GM21576 (cell line): Measurements from ENCODE around the gene MIGA2.

Experiments used
- ATAC-seq: cut with Tn5 transposase; IDR thresholded peaks from one replicate; pipeline ENCODE4 v1.9.1; 2021; ENCODE audit warnings: mild to moderate bottlenecking, moderate library complexity; ENCODE audit not compliant: unreplicated experiment

MIGA2 gene

DNA sequence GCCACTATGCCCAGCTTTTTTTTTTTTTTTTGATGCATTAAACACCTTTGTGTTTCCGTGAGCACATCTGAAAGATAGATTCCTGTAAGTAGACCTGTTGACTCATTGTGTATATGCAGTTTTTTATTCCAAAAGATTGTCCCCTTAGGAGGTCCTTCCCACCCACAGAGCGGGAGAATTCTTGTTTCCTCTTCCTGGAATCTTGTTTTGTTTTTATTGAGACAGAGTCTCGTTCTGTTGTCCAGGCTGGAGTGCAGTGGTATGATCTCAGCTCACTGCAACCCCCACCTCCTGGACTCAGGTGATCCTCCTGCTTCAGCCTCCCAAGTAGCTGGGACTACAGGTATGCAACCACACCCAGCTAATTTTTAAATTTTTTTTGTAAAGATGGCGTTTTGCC, 82.4 kb downstream of the MIGA2 start:
- no peak for ATAC-seq

DNA sequence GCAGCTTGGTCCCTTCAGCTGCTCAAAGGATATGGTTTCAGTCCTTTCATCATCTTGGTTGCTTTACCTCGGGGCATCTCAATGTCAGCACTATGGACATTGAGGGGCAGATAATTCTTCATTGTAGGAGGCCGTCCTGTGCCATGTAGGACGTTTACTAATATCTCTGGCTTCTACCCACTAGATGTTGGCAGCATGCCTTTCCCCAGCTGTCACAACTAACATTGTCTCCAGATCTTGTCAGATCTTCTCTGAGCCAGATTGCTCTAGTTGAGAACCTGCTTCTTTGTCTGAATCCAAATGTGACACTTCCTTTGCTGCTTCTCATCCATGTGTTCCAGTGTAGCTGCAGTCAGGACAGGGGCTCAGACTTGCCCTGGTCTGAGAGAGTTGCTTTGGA, 85.1 kb downstream of the MIGA2 start:
- ATAC-seq, result no peak
